ENCODE measurements around the gene RNF112.

DNA sequence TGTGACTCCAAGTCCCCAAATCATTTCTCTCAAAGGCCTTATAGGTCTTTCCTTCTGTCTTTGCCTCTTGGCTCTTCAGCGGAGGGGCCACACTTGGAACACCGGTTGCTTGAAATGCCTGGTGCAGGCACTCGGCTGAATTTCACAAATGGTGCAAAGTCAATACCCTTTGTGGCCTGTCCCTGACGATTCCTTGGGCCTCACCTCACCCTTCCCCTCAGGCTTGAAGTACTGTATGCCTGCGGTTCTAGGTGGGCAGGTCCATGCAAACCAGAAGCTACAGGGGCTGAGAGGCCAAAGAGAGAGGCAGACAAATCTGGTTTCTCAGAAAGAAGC, 44.4 kb upstream of the RNF112 start:
- TF ChIP-seq, protein P1, sequence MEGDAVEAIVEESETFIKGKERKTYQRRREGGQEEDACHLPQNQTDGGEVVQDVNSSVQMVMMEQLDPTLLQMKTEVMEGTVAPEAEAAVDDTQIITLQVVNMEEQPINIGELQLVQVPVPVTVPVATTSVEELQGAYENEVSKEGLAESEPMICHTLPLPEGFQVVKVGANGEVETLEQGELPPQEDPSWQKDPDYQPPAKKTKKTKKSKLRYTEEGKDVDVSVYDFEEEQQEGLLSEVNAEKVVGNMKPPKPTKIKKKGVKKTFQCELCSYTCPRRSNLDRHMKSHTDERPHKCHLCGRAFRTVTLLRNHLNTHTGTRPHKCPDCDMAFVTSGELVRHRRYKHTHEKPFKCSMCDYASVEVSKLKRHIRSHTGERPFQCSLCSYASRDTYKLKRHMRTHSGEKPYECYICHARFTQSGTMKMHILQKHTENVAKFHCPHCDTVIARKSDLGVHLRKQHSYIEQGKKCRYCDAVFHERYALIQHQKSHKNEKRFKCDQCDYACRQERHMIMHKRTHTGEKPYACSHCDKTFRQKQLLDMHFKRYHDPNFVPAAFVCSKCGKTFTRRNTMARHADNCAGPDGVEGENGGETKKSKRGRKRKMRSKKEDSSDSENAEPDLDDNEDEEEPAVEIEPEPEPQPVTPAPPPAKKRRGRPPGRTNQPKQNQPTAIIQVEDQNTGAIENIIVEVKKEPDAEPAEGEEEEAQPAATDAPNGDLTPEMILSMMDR (tag by site-specific recombination; IDR thresholded peaks at IDR 0.05) = no peak
- TF ChIP-seq, protein P2, sequence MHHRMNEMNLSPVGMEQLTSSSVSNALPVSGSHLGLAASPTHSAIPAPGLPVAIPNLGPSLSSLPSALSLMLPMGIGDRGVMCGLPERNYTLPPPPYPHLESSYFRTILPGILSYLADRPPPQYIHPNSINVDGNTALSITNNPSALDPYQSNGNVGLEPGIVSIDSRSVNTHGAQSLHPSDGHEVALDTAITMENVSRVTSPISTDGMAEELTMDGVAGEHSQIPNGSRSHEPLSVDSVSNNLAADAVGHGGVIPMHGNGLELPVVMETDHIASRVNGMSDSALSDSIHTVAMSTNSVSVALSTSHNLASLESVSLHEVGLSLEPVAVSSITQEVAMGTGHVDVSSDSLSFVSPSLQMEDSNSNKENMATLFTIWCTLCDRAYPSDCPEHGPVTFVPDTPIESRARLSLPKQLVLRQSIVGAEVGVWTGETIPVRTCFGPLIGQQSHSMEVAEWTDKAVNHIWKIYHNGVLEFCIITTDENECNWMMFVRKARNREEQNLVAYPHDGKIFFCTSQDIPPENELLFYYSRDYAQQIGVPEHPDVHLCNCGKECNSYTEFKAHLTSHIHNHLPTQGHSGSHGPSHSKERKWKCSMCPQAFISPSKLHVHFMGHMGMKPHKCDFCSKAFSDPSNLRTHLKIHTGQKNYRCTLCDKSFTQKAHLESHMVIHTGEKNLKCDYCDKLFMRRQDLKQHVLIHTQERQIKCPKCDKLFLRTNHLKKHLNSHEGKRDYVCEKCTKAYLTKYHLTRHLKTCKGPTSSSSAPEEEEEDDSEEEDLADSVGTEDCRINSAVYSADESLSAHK (tag by site-specific recombination; IDR thresholded peaks at IDR 0.05) = no peak
- TF ChIP-seq ZNF777 (tag by site-specific recombination; IDR thresholded peaks at IDR 0.05; ENCODE audit: borderline replicate concordance) = no peak

All from HEK293 (cell line).